ENCODE data around the gene ZC3H4. TPM values are rescaled to one million over a fixed set of nuclear protein-coding genes. Genes with fewer than 3 reads are reported as not detected.

ZC3H4 gene
- total and polyA plus RNA-seq, 2 donors (not counting 1 experiment from before 2014, with no cell fraction given) = 12.7 to 73.7 TPM

GRCh38 chr19:47130589-47131227 is 17.1 kb upstream of the ZC3H4 start, which contains the start of gene SAE1:
Gene SAE1, plus strand, starts transcription at chr19:47130835. Its CDS starts 96 bp downstream, at chr19:47130931.
- DNase-seq (peak; percentile 97), ATAC-seq (ENCODE audit: low read depth) (peak; percentile 89)
- CTCF ChIA-PET = interaction anchor here (0.6 to 8.3 kb wide), 15 partner anchors 14 to 378 kb away, joined by 3 to 152 read pairs (median 5); partner anchors contain the start of gene ZC3H4
- Mint-ChIP-seq H3K27me3 (no peaks in the 10 kb centered on the region), H3K4me3 (peak within 1 kb of the TSS; percentile 97), H3K27ac (peak within 1 kb of the TSS; percentile 98), H3K4me1 (peaks cover 39% of the 10 kb centered on the region), H3K9me3 (ENCODE audit: insufficient read depth) (no peaks in the 10 kb centered on the region)
- Histone ChIP-seq H2AFZ (ENCODE audit: insufficient read depth, low read depth, low read length, poor library complexity, severe bottlenecking) (peak within 1 kb of the TSS; percentile 99), H3K27ac (ENCODE audit: low read length in 2 of 2) (peak within 1 kb of the TSS; percentile 76 to 89), H3K9ac (ENCODE audit: low read length) (peak within 1 kb of the TSS; percentile 92), H3K27me3 (replicated peaks in 1 of 4; ENCODE audit: control extremely low read depth in 1 of 4, control insufficient read depth in 3 of 4, insufficient read depth in 4 of 4, low read length in 3 of 4) (no peaks in the 10 kb centered on the region), H4K20me1 (ENCODE audit: control insufficient read depth, insufficient read depth, low read length, poor library complexity, severe bottlenecking) (peaks cover 20% of the 10 kb centered on the region), H3K36me3 (replicated peaks in 1 of 2; ENCODE audit: control extremely low read depth in 1 of 2, control insufficient read depth in 1 of 2, extremely low read depth in 1 of 2, insufficient read depth in 2 of 2, low read length in 1 of 2) (no peaks in the 10 kb centered on the region), H3K9me3 (ENCODE audit: control extremely low read depth in 1 of 3, control insufficient read depth in 2 of 3, insufficient read depth in 1 of 3, low read length in 2 of 3) (no peaks in the 10 kb centered on the region), H3K4me2 (replicated peaks; ENCODE audit: low read depth, low read length, poor library complexity, severe bottlenecking) (peak within 1 kb of the TSS; percentile 91), H3K79me2 (ENCODE audit: control insufficient read depth, insufficient read depth, low read length) (peaks cover 54% of the 10 kb centered on the region), H3K4me3 (ENCODE audit: control extremely low read depth in 1 of 5, extremely low read depth in 1 of 5, insufficient read depth in 1 of 5, low read depth in 2 of 5, low read length in 4 of 5) (peak within 1 kb of the TSS; percentile 50 to 98 (median 88)), H3K4me1 (ENCODE audit: control insufficient read depth in 2 of 2, insufficient read depth in 2 of 2, low read length in 2 of 2) (peaks cover 0 to 21% of the 10 kb centered on the region in 2 donors)
- POLR2A ChIA-PET = interaction anchor here (0.5 to 1.9 kb wide), 9 partner anchors 17 to 1187 kb away, joined by 3 to 18 read pairs (median 4); partner anchors contain the start of gene ZC3H4
- intact Hi-C loops (cut with micrococcal nuclease) = loop anchor here (1.0 to 5.0 kb wide), 4 partner anchors 17 to 268 kb away; partner anchors contain the start of genes ARHGAP35, TMEM160 and ZC3H4
- WGBS (ENCODE audit: insufficient coverage) = under 1% methylated on average over 51 of the region's 51 CpGs
- no peak for TF ChIP-seq EZH2 (IDR thresholded peaks at IDR 0.05; ENCODE audit: borderline replicate concordance, insufficient read depth, low read depth, low read length, poor library complexity, severe bottlenecking)
- TF ChIP-seq CTCF (IDR thresholded peaks at IDR 0.05) = peak; percentile 65
